GM06990 (cell line): ENCODE measurements around the gene S100A5.

ENCODE experiments used
- DNase-seq: peaks from one replicate; pipeline ENCODE4 v3.0.0-alpha.2; 2011; ENCODE audit not compliant: insufficient read length; ENCODE audit errors: extremely low read depth
- H3K27me3 ChIP-seq: replicated peaks from 2 replicates; pipeline ENCODE4 v1.6.0; 2011; ENCODE audit warnings: low read length; ENCODE audit not compliant: control insufficient read depth, insufficient read depth
- H3K36me3 ChIP-seq: 2 replicates; pipeline ENCODE4 v1.5.1; 2011; ENCODE audit warnings: low read length; ENCODE audit not compliant: control insufficient read depth, insufficient read depth
- H3K4me3 ChIP-seq: replicated peaks from 2 replicates; pipeline ENCODE4 v1.5.1; 2011; ENCODE audit warnings: low read depth, mild to moderate bottlenecking, control low read depth, low read length
- TF ChIP-seq, protein P1 (sequence below): IDR thresholded peaks from 2 replicates; pipeline ENCODE4 v1.5.1; 2011; ENCODE audit warnings: low read length, control low read depth, mild to moderate bottlenecking, inconsistent platforms; ENCODE audit not compliant: insufficient read depth, poor library complexity, severe bottlenecking

S100A5 gene

DNA sequence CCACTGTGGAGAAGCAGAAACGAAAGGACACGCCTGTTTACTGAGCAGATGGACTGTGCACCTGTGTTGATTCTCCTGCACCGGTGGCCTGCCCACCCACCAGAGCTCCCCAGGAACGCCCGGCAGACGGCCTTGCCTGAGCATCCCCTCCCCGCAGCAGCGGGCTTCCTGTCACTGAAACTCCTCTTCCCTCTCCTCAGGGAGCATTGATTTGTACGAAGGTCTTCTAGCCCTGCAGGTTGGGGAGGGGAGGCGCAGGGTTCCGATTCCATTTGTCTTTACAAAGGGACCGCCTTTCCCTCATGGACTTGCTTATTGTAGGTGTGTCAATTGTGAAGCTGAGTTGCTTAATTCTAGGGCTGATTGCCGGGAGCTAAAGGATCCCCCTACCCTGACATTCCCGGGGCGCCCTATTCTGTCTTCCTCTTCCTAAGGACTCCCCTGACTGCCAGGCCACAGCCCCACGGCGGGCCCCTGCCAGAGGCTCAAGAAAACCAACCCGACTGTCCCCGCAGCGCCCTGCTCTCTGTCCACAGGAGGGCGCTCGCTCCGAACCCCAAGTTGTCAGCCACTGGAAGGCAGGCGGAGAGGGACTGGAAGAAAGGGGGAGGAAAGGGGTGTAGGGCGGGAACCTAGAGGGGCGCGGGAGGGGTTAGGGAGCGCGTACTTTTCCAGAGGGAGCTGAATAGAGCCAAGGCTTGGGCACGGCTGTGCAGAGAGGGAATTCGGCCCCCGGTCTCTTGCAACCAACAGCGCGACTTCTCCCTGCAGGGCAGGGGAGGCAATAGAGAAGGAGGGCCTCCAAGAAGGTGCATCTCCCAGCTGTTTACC, 7.8 kb downstream of the S100A5 start:
- H3K4me3 ChIP-seq = no peak overlapping the region

DNA sequence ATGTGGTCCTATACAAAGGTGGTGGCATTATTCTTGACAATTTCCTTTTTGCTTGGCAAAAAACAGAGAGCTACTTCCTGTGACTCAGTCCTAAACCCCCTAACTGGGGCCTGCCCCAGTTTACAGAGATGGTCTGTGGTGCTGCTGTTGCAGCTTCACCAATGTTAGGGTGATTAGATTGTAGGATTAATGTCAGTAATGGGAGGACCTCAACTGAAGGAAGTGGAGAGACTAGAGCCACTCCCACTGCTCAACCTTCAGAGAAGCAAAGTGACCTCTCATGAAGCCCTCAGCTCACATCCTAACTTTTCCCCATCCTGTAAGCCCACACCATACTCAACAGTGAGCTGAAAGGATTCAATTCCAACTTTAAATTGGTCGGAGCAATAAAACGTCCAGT, 8.6 kb downstream of the S100A5 start:
- no peak for DNase-seq
- no peak overlapping the region for H3K4me3 ChIP-seq
- no peaks in the 10 kb centered on the region; the same call in 1 of the 2 replicates for H3K27me3 ChIP-seq
- TF ChIP-seq, protein P1, sequence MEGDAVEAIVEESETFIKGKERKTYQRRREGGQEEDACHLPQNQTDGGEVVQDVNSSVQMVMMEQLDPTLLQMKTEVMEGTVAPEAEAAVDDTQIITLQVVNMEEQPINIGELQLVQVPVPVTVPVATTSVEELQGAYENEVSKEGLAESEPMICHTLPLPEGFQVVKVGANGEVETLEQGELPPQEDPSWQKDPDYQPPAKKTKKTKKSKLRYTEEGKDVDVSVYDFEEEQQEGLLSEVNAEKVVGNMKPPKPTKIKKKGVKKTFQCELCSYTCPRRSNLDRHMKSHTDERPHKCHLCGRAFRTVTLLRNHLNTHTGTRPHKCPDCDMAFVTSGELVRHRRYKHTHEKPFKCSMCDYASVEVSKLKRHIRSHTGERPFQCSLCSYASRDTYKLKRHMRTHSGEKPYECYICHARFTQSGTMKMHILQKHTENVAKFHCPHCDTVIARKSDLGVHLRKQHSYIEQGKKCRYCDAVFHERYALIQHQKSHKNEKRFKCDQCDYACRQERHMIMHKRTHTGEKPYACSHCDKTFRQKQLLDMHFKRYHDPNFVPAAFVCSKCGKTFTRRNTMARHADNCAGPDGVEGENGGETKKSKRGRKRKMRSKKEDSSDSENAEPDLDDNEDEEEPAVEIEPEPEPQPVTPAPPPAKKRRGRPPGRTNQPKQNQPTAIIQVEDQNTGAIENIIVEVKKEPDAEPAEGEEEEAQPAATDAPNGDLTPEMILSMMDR = no peak
- no peaks in the 10 kb centered on the region for H3K36me3 ChIP-seq

More for the DNA sequence above, 7.8 kb downstream of the S100A5 start:
- DNase-seq = peak; percentile 58
- Histone ChIP-seq H3K36me3 (no peaks in the 10 kb centered on the region), H3K27me3 (no peaks in the 10 kb centered on the region; the same call in 1 of the 2 replicates)
- TF ChIP-seq, protein P1 = peak; percentile 88

DNA sequence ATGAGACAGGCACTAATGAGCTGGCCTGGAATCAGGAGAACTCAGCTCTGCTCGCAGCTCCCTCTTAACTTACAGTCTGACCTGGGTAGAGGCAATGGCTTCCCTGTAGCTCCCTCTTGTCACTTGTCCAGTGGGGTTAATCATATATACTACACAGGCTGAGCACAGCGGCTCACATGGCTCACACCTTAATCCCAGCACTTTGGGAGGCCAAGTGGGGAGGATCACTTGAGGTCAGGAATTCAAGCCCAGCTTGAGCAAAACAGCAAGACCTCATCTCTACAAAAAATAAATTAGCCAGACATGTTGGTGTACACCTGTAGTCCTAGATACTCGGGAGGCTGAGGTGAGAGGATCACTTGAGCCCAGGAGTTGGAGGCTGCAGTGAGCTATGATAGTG, 9.1 kb downstream of the S100A5 start:
- DNase-seq = no peak
- TF ChIP-seq, protein P1 = no peak
- Histone ChIP-seq H3K4me3 (no peak overlapping the region), H3K27me3 (no peaks in the 10 kb centered on the region; the same call in 1 of the 2 replicates), H3K36me3 (no peaks in the 10 kb centered on the region)

DNA sequence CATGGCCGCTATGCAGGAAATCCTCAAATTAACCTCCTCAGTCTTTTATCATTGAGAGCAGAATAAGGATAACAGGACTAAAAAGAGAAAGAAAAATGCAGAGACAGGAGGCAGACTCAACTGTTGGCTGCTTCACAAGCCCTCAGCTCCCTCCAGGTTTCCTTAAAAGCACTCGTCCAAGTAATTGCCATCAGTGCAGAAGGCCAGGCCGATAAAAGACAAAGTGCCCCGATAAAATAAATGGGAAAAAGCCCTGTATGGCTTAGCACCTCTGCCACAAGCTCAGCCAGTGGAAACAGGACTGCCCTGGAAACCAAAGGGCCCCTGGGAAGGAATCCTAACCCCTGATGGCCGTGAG, 13.1 kb downstream of the S100A5 start:
- no peaks in the 10 kb centered on the region; the same call in 1 of the 2 replicates for H3K27me3 ChIP-seq
- H3K36me3 ChIP-seq = no peaks in the 10 kb centered on the region
- TF ChIP-seq, protein P1 = no peak
- no peak overlapping the region for H3K4me3 ChIP-seq
- no peak for DNase-seq

DNA sequence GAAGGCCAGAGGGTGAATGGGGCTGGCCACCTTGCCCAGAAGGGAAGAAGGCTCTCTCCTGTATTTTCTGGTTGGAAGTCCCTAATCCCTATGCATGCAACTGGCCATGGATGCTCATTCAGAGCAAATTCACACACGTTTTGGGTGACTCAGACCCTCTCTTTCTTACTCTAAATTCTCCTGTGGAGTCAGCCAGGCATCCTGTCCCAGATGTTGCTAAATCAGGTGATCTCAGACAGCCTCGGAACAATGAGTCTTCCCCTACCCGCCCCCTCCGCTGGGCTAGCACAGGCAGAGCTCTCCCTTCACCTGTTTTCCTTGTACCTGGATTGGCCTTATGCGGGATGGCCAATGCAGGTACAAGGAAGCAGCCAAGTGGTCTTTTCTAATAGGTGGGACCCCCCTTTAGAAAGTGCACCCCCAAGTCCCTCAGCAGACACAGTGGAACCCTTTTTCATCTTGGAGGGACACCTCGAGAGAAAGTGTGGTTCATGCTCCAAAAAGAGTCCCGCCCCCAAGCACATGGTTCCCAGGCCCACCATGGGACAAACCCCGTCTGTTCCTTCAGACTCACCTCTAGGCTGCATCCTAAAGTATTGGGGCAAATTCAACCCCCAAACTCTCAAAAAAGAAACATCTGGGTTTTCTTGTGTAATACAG, 13.6 kb downstream of the S100A5 start:
- H3K27me3 ChIP-seq = no peaks in the 10 kb centered on the region; the same call in 1 of the 2 replicates
- no peak for DNase-seq
- H3K36me3 ChIP-seq = no peaks in the 10 kb centered on the region
- TF ChIP-seq, protein P1 = no peak
- no peak overlapping the region for H3K4me3 ChIP-seq
